Measurements from ENCODE around the gene AGAP3.

The AGAP3 gene

GRCh38 chr7:151074817-151075661 lies 11.2 kb upstream of the AGAP3 start:
- DNase-seq: no peak

- no peak for DNase-seq
Measured at GRCh38 chr7:151075662-151075971, 10.7 kb upstream of the AGAP3 start.

- no peak for DNase-seq
Measured at GRCh38 chr7:151075978-151076426, 10.3 kb upstream of the AGAP3 start.

- DNase-seq: no peak
Measured at GRCh38 chr7:151076863-151077704, 9.2 kb upstream of the AGAP3 start.

GRCh38 chr7:151077705-151078232 lies 8.5 kb upstream of the AGAP3 start:
- DNase-seq: no peak

- DNase-seq: no peak
Measured at GRCh38 chr7:151078233-151079040, 7.8 kb upstream of the AGAP3 start.

GRCh38 chr7:151079199-151079910 lies 6.9 kb upstream of the AGAP3 start:
- no peak for DNase-seq

- DNase-seq: no peak
Measured at GRCh38 chr7:151080067-151080521, 6.2 kb upstream of the AGAP3 start.

- DNase-seq: peak; percentile 91
Measured at GRCh38 chr7:151080522-151081169, 5.6 kb upstream of the AGAP3 start, which contains the start of gene FASTK. Gene FASTK, minus strand, starts transcription at chr7:151080809. Its CDS starts 43 bp downstream, at chr7:151080766.

GRCh38 chr7:151081170-151082101 lies 4.8 kb upstream of the AGAP3 start:
- no peak for DNase-seq

- no peak for DNase-seq
Measured at GRCh38 chr7:151082141-151083070, 3.9 kb upstream of the AGAP3 start.

- peak; percentile 83 for DNase-seq
Measured at GRCh38 chr7:151083071-151083823, 3.0 kb upstream of the AGAP3 start, which contains the start of gene TMUB1. Gene TMUB1, minus strand, starts transcription at chr7:151083493. Its CDS starts 930 bp downstream, at chr7:151082563.

GRCh38 chr7:151083824-151084160 lies 2.5 kb upstream of the AGAP3 start:
- no peak for DNase-seq

GRCh38 chr7:151085329-151085690 lies 965 bp upstream of the AGAP3 start:
- DNase-seq: no peak

GRCh38 chr7:151086802-151087244 lies 548 bp downstream of the AGAP3 start:
- DNase-seq: peak; percentile 32

- DNase-seq: peak; percentile 34
Measured at GRCh38 chr7:151087245-151088018, 1.2 kb downstream of the AGAP3 start.

Measured in activated CD4-positive, alpha-beta T cell treated with anti-CD3 and anti-CD28 coated beads, Interleukin-2, amount 50 U/mL, for 16 hours (primary cell).